ENCODE measurements around the gene LSS. TPM values are rescaled to one million over a fixed set of nuclear protein-coding genes. Genes with fewer than 3 reads are reported as not detected.
"Not testable (repeated sequence)": the region's sequence is repeated elsewhere in the genome, so short reads cannot be mapped to it uniquely, and the experiment has no call there.

Gene LSS
- total RNA-seq, 2 donors from 2014 or later = 30.8 to 43.8 TPM

DNA sequence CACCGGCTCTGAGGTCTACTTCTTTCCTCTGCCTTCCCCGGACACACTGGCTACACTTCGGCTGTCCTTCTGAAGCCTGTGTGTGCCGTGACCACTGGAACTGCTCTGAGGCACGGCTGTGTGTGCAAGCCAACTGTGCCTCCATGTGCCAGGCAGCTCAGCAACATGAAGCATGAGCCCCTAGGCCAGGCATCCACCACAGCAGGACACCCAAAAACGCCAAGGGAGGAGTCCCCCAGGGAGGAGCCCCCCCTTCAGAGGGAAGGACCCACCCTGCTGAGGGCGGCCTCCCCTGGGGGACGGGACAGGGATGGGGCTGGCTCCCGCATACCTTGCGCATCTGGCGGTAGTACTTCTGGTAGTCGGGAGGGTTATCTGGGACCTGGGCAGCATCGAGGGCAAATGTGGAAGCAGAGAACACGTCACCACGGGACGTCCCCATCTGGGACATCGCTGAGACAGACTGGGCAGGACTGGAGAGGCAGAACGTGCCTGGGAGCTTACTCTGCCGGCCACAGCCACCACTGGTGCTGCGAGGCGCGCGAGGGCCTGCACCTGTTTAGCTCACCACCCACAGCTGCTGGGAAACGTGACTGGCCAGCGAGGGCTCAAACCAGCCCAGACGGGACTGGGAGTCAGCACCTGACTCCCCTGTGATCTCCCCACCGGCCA lies 20.5 kb downstream of the LSS start:
- Mint-ChIP-seq H3K4me3 (no peak overlapping the region), H3K9me3 (no peaks in the 10 kb centered on the region), H3K27me3 (no peaks in the 10 kb centered on the region), H3K27ac (no peak overlapping the region), H3K36me3 (ENCODE audit: low read depth) (peaks cover 33% of the 10 kb centered on the region), H3K4me1 (no peaks in the 10 kb centered on the region)
- ATAC-seq (replicated peaks) = no peak

DNA sequence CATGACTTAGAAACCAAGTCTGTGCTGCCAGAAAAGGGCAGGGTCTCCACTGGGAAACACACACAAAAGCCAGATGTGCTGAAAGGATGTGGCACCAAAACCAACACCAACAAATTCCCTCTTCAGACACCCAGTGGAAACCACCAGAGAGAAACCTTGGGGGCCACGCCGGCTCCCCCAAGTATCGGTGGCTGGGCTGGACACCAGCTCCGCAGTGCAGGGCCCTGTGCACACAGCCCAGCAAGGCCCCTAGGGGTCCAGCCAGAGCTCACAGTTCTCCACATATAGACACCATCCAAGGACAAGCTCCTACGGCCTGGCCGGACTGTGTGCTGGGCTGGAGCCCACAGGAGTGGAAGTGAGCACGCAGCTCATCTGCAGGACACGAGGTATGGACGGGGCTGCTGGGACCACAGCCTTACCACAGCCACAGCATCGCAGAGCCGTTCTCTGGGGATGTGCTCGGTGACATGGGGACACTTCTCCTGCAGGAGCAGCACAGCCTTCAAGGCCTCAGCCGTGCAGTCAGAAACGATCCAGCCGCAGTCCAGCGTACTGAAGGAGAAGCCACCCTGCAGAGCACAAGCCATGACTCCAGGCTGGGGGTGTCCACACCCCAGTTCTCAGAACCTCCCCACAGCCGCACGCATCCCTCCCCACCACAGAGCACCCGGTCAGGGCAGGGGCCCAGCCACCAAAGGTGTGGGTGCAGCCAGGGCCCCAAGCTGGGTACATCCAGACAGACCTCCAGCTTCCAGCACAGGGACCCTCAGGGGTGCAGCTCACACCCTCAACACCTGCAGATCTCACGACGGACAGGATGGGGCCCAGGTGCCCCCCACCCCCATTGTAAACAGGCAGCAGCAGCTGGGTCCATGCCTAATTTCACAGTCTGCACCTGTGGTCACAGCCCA lies 21.3 kb downstream of the LSS start:
- H3K36me3 Mint-ChIP-seq (ENCODE audit: low read depth) = peaks cover 38% of the 10 kb centered on the region
- no peak overlapping the region for H3K4me3 Mint-ChIP-seq
- H3K27me3 Mint-ChIP-seq = no peaks in the 10 kb centered on the region
- no peaks in the 10 kb centered on the region for H3K4me1 Mint-ChIP-seq
- H3K9me3 Mint-ChIP-seq = no peaks in the 10 kb centered on the region
- ATAC-seq (replicated peaks) = no peak
- no peak overlapping the region for H3K27ac Mint-ChIP-seq

DNA sequence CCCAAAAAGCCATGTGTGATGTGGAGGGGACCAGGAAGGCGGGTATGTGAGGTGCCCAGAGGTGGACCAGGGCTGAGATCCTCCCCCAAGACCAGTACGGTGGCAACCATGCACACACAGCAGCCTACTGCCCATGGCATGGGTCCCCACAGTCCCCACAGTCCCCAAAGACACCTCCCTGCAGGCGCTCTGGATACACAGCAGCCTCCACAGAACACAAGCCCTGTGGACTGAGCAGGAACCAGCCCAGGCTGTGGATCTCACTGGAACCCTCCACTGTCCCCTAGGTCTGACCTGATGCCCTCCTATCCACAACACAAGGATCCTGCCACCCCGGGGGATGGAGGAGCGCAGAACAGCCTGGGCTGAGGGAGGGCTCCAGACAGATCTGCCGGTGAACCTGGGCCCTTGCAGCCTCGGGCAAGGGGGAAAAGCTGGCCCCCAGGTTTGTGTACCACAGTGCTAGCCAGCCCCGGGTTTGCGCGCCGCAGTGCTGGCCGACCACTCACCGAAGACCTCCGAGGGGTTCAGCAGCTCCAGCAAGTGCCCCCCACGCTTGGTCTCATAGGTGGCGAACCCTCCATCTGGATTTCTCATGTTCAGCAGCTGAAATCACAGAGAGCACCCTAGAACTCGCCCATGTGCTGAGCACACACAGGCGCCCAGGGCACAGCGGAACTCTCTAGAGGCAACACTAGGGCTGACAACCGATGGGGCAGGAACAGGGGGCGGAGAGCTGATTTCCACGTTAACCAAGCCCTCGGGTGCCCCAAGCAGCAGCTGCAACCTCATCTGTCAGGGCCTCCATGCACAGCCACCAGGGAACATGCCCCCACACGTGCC lies 22.2 kb downstream of the LSS start:
- no peak overlapping the region for H3K27ac Mint-ChIP-seq
- no peaks in the 10 kb centered on the region for H3K4me1 Mint-ChIP-seq
- no peaks in the 10 kb centered on the region for H3K9me3 Mint-ChIP-seq
- no peaks in the 10 kb centered on the region for H3K27me3 Mint-ChIP-seq
- no peak overlapping the region for H3K4me3 Mint-ChIP-seq
- peaks cover 38% of the 10 kb centered on the region for H3K36me3 Mint-ChIP-seq (ENCODE audit: low read depth)
- no peak for ATAC-seq (replicated peaks)

DNA sequence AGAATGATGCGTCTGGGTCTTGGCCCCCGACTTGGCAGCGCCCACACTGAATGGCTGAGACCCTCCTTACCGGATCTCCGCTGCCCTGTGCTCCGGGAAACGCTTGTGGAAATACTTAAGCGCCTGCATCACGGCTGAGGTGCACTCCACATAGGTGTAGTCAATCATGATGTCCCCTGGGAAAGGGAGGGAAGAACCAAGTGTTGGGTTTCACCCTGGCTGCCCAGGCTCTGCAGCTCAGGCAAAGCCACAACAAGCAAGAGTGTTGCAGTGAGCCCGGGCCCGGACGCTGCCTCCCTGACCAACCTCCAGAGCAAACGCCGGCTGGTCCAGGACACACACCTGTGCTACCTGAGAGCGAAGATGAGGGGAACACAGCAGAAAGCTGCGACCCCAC lies 22.8 kb downstream of the LSS start:
- Mint-ChIP-seq H3K4me3 (no peak overlapping the region), H3K4me1 (no peaks in the 10 kb centered on the region), H3K36me3 (ENCODE audit: low read depth) (peaks cover 39% of the 10 kb centered on the region), H3K9me3 (no peaks in the 10 kb centered on the region), H3K27me3 (no peaks in the 10 kb centered on the region), H3K27ac (no peak overlapping the region)
- ATAC-seq (replicated peaks) = no peak

DNA sequence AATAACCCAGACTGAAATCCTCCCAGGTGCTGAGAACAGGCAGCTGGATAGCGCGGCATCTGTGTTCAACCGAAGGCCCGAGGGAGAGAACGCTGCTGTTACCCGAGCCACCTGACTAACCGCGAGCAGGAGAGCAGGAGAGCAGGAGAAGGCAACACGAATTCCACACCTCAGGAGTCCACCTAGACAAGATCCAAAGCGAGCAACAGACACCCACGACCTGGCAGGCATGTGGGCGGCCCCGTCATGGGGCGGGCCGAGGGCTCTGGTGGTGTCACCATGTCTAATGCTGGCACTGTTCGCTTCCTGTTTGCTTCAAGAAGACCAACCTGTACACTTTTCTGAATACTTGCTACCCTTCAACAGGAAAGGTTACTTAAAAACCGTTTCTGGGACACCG lies 23.4 kb downstream of the LSS start:
- Mint-ChIP-seq H3K4me1 (no peaks in the 10 kb centered on the region), H3K27me3 (no peaks in the 10 kb centered on the region), H3K36me3 (ENCODE audit: low read depth) (peaks cover 45% of the 10 kb centered on the region), H3K4me3 (no peak overlapping the region), H3K27ac (no peak overlapping the region), H3K9me3 (no peaks in the 10 kb centered on the region)
- no peak for ATAC-seq (replicated peaks)

DNA sequence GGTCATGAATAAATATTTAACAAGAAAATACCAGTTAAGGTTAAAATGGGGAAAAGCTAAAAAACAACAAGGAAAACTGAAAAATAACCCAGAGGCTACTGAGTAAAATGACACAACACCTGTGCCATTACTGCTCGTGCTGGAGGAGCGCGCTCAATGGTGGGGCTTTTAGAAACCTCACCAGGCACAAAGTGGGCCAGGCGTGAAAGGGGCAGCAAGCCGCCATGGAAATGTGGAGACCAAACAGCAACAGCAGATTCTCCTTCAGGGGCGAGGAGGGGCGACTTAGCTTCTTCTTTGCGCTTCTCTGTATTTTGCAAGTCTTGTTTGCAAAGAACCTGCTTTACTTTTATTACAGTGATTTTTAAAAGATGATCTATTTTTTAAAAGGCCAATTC lies 25.4 kb downstream of the LSS start:
- no peaks in the 10 kb centered on the region for H3K4me1 Mint-ChIP-seq
- peak overlapping the region; percentile 62 for H3K27ac Mint-ChIP-seq
- H3K27me3 Mint-ChIP-seq = no peaks in the 10 kb centered on the region
- ATAC-seq (replicated peaks) = no peak
- H3K4me3 Mint-ChIP-seq = no peak overlapping the region
- H3K36me3 Mint-ChIP-seq (ENCODE audit: low read depth) = peaks cover 65% of the 10 kb centered on the region
- H3K9me3 Mint-ChIP-seq = no peaks in the 10 kb centered on the region

DNA sequence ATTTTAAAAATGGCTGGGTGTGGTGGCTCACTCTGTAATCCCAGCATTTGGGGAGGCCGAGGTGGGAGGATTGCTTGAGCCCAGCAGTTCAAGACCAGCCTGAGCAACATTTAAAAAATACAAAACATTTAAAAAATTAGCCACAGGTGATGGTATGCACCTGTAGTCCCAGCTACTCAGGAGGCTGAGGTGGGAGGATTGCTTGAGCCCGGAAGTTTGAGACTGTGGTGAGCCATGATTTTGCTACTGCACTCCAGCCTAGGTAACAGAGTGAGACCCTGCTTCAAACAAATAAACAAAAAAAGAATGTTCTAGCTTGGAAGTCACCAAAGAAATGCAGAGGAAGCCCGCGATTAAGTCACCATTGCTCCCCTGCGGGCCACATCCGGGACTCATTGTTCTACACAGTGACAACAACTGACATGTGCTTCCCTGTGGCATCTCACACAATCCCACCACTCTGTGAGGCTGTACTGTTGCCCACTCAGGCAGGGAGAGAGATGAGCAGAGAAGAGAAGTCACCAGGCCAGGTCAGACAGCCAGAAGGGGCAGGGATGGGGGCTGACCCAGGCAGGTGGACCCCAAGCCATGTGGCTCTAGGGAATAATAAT lies 25.9 kb downstream of the LSS start:
- Mint-ChIP-seq H3K4me1 (no peaks in the 10 kb centered on the region), H3K4me3 (no peak overlapping the region), H3K9me3 (no peaks in the 10 kb centered on the region), H3K27me3 (no peaks in the 10 kb centered on the region), H3K36me3 (ENCODE audit: low read depth) (peaks cover 63% of the 10 kb centered on the region), H3K27ac (peak overlapping the region; percentile 62)
- no peak for ATAC-seq (replicated peaks)

DNA sequence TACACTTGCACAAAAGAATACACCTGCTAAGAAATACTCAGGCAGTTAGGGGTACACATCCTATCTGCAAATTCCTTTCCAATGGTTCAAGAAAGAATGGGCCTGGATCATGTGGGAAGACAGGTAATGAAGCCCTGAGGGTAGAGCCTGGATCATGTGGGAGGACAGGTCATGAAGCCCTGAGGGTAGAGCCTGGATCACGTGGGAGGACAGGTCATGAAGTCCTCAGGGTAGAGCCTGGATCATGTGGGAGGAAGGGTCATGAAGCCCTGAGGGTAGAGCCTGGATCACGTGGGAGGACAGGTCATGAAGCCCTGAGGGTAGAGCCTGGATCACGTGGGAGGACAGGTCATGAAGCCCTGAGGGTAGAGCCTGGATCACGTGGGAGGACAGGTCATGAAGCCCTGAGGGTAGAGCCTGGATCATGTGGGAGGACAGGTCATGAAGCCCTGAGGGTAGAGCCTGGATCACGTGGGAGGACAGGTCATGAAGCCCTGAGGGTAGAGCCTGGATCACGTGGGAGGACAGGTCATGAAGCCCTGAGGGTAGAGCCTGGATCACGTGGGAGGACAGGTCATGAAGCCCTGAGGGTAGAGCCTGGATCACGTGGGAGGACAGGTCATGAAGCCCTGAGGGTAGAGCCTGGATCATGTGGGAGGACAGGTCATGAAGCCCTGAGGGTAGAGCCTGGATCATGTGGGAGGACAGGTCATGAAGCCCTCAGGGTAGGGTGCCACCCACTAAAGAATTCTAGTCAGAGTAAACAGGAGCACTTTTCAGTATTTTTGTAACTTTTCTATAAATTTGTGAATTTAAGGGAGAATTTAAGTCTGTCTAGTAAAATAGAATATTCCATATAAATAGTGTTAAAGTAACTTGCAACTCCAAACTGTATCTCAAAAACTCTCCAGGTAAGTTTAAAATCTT lies 27.4 kb downstream of the LSS start:
- H3K27ac Mint-ChIP-seq; ATAC-seq (replicated peaks); H3K4me1 Mint-ChIP-seq; H3K9me3 Mint-ChIP-seq; H3K4me3 Mint-ChIP-seq; H3K27me3 Mint-ChIP-seq: not testable (repeated sequence)
- H3K36me3 Mint-ChIP-seq (ENCODE audit: low read depth) = peaks cover 77% of the 10 kb centered on the region

DNA sequence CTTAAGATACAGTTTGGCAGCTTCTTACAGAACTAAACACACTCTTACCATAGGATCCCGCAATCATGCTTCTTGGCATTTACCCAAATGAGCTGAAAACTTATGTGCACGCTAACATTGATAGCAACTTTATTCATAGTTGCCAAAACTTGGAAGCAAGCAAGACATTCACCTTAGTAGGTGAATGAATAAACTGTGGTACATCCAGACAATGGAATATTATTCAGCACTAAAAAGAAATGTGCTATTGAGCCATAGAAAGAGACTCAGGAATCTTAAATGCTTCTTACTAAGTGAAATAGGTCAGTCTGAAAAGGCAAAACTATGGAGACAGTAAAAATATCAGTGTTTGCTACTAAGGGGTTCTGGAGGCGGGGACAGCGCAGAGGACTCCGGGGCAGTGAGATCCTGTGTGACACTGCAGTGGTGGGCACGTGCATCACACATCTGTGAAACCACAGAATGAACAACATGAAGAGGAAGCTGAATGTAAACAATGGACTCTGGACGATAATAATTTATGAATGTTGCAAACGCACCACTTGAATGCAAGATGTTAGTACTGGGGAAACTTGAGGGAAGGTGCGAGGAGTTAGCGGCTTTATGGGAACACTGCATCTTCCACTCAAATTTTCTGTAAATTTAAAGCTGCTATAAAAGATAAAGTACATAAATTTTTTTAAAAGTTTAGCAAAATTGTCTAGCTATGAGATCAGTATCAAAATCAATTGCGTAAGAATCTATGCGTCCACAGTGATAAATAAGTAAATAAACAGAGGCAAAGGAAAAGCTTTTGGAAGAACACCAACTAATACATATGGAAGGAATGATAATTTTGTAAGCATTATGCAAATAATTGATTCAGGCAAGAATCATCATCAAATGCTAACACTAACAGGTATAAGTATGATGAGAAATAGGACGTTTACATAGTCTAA lies 28.9 kb downstream of the LSS start:
- H3K4me1 Mint-ChIP-seq = no peaks in the 10 kb centered on the region
- H3K27me3 Mint-ChIP-seq = no peaks in the 10 kb centered on the region
- no peaks in the 10 kb centered on the region for H3K9me3 Mint-ChIP-seq
- H3K4me3 Mint-ChIP-seq = no peak overlapping the region
- no peak overlapping the region for H3K27ac Mint-ChIP-seq
- ATAC-seq (replicated peaks) = no peak
- H3K36me3 Mint-ChIP-seq (ENCODE audit: low read depth) = peaks cover 70% of the 10 kb centered on the region

DNA sequence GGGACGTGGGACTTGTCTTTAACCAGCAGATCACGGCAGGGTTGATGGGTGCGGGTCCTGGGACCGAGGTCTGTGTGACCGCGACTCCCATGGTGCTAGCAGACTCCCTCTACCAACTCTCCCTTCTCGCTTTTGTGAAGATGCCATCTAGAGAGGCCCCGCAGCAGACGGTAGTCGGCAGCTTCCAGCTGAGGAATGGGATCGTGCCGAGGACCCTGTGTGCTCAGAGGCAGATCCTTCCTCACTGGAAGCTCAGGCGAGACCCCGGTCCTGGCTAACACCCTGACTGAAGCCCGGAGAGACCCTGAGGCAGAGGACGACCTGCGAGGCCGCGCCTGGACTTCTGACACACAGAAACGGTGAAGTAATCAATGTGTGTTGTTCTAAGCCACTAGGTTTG lies 31.8 kb downstream of the LSS start:
- H3K4me1 Mint-ChIP-seq = no peaks in the 10 kb centered on the region
- peaks cover 55% of the 10 kb centered on the region for H3K36me3 Mint-ChIP-seq (ENCODE audit: low read depth)
- H3K27me3 Mint-ChIP-seq = no peaks in the 10 kb centered on the region
- no peak for ATAC-seq (replicated peaks)
- H3K4me3 Mint-ChIP-seq = no peak overlapping the region
- no peak overlapping the region for H3K27ac Mint-ChIP-seq
- no peaks in the 10 kb centered on the region for H3K9me3 Mint-ChIP-seq

DNA sequence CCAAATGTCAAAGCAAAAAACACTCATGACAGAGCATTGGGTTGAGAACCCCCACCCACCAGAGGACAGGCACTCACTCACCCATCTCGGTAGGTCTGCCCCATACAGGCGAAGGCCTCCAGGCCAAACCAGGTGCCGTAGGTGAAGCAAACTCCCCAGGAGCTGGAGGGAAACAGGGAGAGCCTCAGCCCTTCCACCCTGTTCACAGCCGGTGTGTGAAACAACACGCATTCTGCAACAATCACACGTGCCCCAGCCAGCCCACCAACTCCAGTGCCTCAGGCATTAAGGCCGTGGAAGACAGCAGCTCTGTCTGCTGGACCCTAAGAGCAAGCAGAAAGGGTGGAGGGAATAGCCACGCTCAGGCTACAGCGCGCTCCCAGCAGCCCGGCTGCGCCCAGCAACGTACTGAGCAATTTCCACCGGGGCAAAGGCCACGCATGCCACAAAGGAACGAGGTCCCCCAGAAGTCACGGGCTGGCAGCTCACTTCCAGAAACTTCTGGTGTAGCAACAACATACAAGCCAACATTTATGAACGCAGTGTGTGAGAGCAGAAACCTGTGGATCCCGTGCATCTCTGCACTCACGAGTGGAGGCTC lies 32.9 kb downstream of the LSS start:
- no peaks in the 10 kb centered on the region for H3K9me3 Mint-ChIP-seq
- no peak for ATAC-seq (replicated peaks)
- H3K4me3 Mint-ChIP-seq = no peak overlapping the region
- H3K27me3 Mint-ChIP-seq = no peaks in the 10 kb centered on the region
- peaks cover 54% of the 10 kb centered on the region for H3K36me3 Mint-ChIP-seq (ENCODE audit: low read depth)
- no peak overlapping the region for H3K27ac Mint-ChIP-seq
- H3K4me1 Mint-ChIP-seq = no peaks in the 10 kb centered on the region

All from activated T-helper 17 cell treated with anti-CD3 and anti-CD28 coated beads, Interleukin-2, amount 50 U/mL, for 72 hours (primary cell).